Measurements from ENCODE around the gene NFU1. TPM values are rescaled to one million over a fixed set of nuclear protein-coding genes. Genes with fewer than 3 reads are reported as not detected.

NFU1 gene
- total RNA-seq, 1 donor from 2014 or later = 32.3 TPM

DNA sequence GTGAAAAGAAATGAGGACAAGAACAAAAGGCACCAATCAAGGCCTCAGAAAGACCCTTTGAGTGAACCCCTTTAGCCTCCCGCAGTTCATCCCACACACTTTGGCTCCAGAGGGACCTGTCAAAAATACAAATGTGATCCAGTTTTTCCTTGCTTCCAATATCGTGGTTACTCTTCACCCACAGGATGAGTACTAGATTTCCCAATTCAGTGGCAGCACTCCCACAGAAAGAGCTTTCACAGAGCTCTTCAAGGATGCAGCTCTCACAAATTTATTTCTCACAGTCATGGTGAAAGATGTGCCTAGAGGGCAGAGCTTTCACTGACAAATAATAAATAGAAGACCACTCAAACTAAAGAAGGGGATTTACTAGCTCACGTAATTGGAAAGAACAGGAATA lies 47.2 kb downstream of the NFU1 start:
- intact Hi-C loops (cut with micrococcal nuclease) = no loop called here
- peaks cover 11% of the 10 kb centered on the region for H3K36me3 Mint-ChIP-seq (ENCODE audit: low read depth)
- peaks cover 25% of the 10 kb centered on the region for H3K4me1 Mint-ChIP-seq
- H3K9me3 Mint-ChIP-seq = peaks cover 3% of the 10 kb centered on the region
- no peak overlapping the region for H3K27ac Mint-ChIP-seq
- no peak overlapping the region for H3K4me3 Mint-ChIP-seq
- DNase-seq = no peak
- H3K27me3 Mint-ChIP-seq = no peaks in the 10 kb centered on the region

DNA sequence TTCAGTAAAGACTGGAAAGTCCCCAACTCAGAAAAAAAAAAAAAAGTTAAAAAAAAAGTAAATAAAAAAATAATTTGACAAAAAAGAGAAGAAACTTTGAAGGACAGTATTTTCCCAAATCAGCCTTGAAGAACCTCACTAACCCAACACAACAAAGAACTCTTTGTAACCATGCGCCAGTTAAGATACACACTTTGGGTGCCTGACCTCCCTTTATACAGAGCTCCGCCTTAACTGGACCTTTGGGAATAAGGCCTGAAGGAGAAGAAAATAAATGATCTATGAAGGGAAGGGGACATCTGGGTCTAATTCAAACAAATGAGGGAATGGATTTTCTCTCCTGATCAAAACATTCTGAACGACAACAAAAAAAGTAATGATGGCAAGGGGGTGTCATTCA lies 48.0 kb downstream of the NFU1 start:
- Mint-ChIP-seq H3K27ac (no peak overlapping the region), H3K4me3 (no peak overlapping the region), H3K27me3 (no peaks in the 10 kb centered on the region), H3K36me3 (ENCODE audit: low read depth) (peaks cover 5% of the 10 kb centered on the region), H3K4me1 (peaks cover 26% of the 10 kb centered on the region), H3K9me3 (no peaks in the 10 kb centered on the region)
- DNase-seq = no peak
- intact Hi-C loops (cut with micrococcal nuclease) = loop anchor here (10.0 kb wide), 1 partner anchor 924 kb away; the partner anchor contains the start of genes APLF and FBXO48

GRCh38 chr2:69387770-69388481 lies 49.3 kb downstream of the NFU1 start:
- peaks cover 33% of the 10 kb centered on the region for H3K4me1 Mint-ChIP-seq

DNA sequence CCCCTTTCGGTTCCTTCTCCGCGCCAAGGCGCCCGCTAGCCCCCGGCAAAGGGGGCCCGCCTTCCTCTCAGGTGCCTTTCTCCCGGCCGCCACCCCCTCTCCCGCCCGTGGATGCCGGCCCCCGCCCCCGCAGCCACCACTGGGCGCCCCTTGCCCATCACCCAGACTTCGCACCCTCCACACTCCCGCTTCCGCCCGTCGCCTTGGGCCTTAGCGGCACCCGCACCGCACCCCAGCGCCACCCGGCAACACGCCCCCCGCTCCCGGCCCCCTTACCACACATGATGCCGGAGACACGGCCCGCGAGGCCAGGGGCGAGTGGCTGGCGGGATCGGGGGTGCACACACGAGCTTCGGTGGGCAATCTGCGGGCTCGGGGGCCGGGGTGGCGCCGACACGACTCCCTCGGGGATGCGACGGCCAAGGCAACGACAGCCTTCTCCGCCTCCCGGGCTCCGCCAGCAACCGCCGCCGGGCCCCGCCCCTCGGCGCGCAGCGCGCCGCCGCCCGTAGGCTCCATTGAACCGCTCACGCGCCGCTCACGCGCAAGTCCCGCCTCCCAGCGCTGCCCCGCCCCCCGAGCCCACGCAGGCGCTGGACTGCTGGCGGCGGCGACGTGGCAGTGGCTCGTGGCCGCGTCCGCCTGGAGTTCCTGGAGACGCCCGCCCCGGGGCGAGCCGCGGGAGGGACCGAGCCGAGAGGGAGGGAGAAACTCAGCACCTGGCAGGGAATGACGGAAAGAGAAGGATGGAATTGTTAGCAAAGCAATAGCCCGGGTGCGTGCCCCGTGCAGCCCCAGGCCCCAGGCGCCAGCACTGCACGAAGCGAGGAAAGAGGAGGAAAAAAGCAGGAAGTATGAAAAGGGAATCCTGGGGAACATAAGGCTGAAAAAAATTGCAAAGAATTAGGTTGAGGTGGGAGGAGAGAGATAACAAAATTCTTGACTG lies 50.2 kb downstream of the NFU1 start, which contains the start of gene GFPT1:
Gene GFPT1 (minus strand): TSS at position 439 of the 946 bp plus-strand sequence. CDS start 156 bp downstream, at position 283.
- no peaks in the 10 kb centered on the region for H3K9me3 Mint-ChIP-seq
- peak within 1 kb of the TSS; percentile 98 for H3K4me3 Mint-ChIP-seq
- peak; percentile 99 for DNase-seq
- peaks cover 8% of the 10 kb centered on the region for H3K36me3 Mint-ChIP-seq (ENCODE audit: low read depth)
- peaks cover 40% of the 10 kb centered on the region for H3K4me1 Mint-ChIP-seq
- intact Hi-C loops (cut with micrococcal nuclease) = loop anchor here (1.0 to 10.0 kb wide), 6 partner anchors 12 to 922 kb away; partner anchors contain the start of genes APLF, FBXO48, GMCL1 and NFU1
- no peaks in the 10 kb centered on the region for H3K27me3 Mint-ChIP-seq
- H3K27ac Mint-ChIP-seq = peak within 1 kb of the TSS; percentile 95

More at GRCh38 chr2:69387770-69388481, 49.3 kb downstream of the NFU1 start:
- no peak for DNase-seq
- Mint-ChIP-seq H3K9me3 (no peaks in the 10 kb centered on the region), H3K27ac (peak overlapping the region; percentile 95), H3K36me3 (ENCODE audit: low read depth) (peaks cover 2% of the 10 kb centered on the region), H3K27me3 (no peaks in the 10 kb centered on the region), H3K4me3 (peak overlapping the region; percentile 98)
- intact Hi-C loops (cut with micrococcal nuclease) = loop anchor here (1.0 to 10.0 kb wide), 5 partner anchors 49 to 923 kb away; partner anchors contain the start of genes APLF, FBXO48, GMCL1 and NFU1

GRCh38 chr2:69386360-69386759 lies 50.9 kb downstream of the NFU1 start:
- Mint-ChIP-seq H3K9me3 (no peaks in the 10 kb centered on the region), H3K4me3 (peak overlapping the region; percentile 98), H3K4me1 (peaks cover 43% of the 10 kb centered on the region), H3K27ac (peak overlapping the region; percentile 95), H3K27me3 (no peaks in the 10 kb centered on the region), H3K36me3 (ENCODE audit: low read depth) (peaks cover 10% of the 10 kb centered on the region)
- intact Hi-C loops (cut with micrococcal nuclease) = loop anchor here (1.0 to 10.0 kb wide), 4 partner anchors 11 to 922 kb away; partner anchors contain the start of genes APLF, FBXO48 and TIA1
- no peak for DNase-seq

DNA sequence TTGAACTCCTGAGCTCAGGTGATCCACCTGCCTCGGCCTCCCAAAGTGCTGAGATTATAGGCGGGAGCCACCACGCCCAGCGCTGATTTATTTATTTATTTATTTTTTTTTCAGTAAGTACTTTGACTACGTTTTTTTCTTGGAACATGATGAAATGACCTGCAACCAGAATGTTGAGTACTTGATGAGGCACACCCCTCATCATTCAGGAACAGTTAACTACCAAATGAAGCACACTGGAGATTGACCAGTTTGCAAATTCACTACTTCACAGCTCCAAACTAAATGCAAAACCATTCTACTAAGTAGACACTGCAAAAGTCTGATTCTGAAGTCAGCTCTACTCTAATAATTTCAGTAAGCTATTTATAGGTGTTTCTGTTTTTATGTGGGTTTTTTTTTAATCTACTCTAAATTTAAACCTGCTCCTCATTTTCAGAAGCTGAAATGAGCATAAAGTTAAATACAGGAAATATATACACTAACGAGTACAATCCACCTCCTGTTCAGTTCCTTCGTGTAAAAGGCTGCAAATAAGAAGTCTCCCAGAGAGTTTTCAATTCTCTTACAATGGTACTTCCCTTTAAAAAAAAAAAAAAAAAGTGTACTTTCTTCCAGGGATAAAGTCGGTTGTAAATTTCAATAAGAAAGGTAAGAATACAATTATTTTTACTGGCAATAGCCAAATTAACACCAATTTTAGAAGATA lies 51.6 kb downstream of the NFU1 start:
- no peaks in the 10 kb centered on the region for H3K9me3 Mint-ChIP-seq
- H3K27me3 Mint-ChIP-seq = no peaks in the 10 kb centered on the region
- DNase-seq = no peak
- H3K4me1 Mint-ChIP-seq = peaks cover 48% of the 10 kb centered on the region
- peak overlapping the region; percentile 20 for H3K27ac Mint-ChIP-seq
- peaks cover 14% of the 10 kb centered on the region for H3K36me3 Mint-ChIP-seq (ENCODE audit: low read depth)
- peak overlapping the region; percentile 98 for H3K4me3 Mint-ChIP-seq
- intact Hi-C loops (cut with micrococcal nuclease) = loop anchor here (1.0 to 10.0 kb wide), 4 partner anchors 10 to 921 kb away; partner anchors contain the start of genes APLF, FBXO48 and TIA1

DNA sequence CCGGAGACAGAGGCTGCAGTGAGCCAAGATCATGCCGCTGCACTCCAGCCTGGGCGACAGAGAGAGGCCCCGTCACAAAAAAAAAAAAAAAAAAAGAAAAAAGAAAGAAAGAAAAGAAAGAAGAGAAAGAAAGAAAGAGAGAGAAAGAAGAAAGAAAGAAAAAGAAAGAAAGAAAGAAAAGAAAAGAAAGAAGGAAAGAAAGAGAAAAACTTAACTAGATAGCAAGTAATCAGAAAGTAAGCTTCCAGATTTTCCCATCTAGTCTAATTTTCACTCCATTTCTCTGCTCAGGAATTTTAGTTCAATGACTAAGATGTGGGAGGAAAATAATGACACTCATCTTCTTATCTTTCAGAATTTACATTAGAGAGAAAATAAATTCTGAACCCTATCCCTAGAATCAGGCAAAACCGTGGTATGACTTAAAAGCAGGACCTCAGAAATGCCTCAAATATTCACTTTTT lies 52.6 kb downstream of the NFU1 start:
- Mint-ChIP-seq H3K27ac (no peak overlapping the region), H3K4me1 (peaks cover 49% of the 10 kb centered on the region), H3K27me3 (no peaks in the 10 kb centered on the region), H3K36me3 (ENCODE audit: low read depth) (peaks cover 16% of the 10 kb centered on the region), H3K9me3 (no peaks in the 10 kb centered on the region), H3K4me3 (no peak overlapping the region)
- intact Hi-C loops (cut with micrococcal nuclease) = loop anchor here (10.0 kb wide), 1 partner anchor 920 kb away; the partner anchor contains the start of genes APLF and FBXO48
- DNase-seq = no peak

DNA sequence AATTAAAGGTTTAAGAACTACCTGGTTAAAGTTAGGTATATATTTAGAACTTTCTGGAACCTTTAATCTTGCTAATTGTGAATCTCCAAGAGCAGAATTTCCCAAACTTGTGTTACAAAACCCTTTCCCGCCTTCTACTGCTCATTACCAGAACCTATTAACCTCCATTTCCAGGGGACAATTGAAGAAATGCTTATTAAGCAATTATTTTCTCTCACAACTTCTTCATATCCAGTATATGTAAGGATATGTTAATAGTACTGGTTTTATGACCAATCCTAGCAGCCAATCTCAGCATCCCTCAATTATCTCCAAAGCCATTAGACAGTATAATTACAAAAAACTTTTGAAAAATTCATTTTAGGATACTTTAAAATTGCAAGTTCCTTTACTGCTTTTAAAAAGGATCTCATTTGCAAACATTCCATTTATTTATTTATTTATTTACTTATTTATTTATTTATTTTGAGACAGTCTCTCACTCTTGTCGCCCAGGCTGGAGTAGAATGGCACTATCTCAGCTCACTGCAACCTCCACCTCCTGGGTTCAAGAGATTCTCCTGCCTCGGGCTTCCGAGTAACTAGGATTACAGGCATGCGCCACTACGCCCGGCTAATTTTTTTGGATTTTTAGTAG lies 53.9 kb downstream of the NFU1 start:
- H3K27ac Mint-ChIP-seq = no peak overlapping the region
- no peaks in the 10 kb centered on the region for H3K9me3 Mint-ChIP-seq
- no peaks in the 10 kb centered on the region for H3K27me3 Mint-ChIP-seq
- no peak overlapping the region for H3K4me3 Mint-ChIP-seq
- H3K36me3 Mint-ChIP-seq (ENCODE audit: low read depth) = peaks cover 16% of the 10 kb centered on the region
- intact Hi-C loops (cut with micrococcal nuclease) = loop anchor here (10.0 kb wide), 1 partner anchor 918 kb away; the partner anchor contains the start of genes APLF and FBXO48
- H3K4me1 Mint-ChIP-seq = peaks cover 48% of the 10 kb centered on the region
- no peak for DNase-seq

DNA sequence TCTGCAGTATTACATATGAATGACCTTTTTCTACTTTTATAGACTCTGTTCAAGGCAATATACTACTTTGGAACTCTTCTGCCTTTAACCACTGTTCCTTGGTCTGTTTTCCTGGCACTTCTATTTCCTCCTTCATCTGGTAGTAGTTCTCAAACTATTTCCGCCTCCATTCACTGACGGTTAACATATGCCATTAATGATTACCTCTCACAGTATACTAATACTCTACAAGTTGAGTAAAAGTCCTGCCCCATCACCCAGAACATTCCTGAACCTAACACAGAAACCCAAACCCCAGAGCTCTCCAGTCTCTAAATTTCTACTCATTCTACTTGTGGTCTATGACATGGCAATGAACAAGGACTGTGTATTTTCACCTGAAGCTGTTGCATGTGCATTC lies 54.7 kb downstream of the NFU1 start:
- DNase-seq = no peak
- H3K4me1 Mint-ChIP-seq = peaks cover 43% of the 10 kb centered on the region
- peak overlapping the region; percentile 1 for H3K27ac Mint-ChIP-seq
- peaks cover 16% of the 10 kb centered on the region for H3K36me3 Mint-ChIP-seq (ENCODE audit: low read depth)
- no peak overlapping the region for H3K4me3 Mint-ChIP-seq
- H3K9me3 Mint-ChIP-seq = no peaks in the 10 kb centered on the region
- no peaks in the 10 kb centered on the region for H3K27me3 Mint-ChIP-seq
- intact Hi-C loops (cut with micrococcal nuclease) = loop anchor here (10.0 kb wide), 1 partner anchor 918 kb away; the partner anchor contains the start of genes APLF and FBXO48

- intact Hi-C loops (cut with micrococcal nuclease) = loop anchor here (10.0 kb wide), 1 partner anchor 917 kb away; the partner anchor contains the start of genes APLF and FBXO48
Measured at GRCh38 chr2:69381337-69381737, 55.9 kb downstream of the NFU1 start.

DNA sequence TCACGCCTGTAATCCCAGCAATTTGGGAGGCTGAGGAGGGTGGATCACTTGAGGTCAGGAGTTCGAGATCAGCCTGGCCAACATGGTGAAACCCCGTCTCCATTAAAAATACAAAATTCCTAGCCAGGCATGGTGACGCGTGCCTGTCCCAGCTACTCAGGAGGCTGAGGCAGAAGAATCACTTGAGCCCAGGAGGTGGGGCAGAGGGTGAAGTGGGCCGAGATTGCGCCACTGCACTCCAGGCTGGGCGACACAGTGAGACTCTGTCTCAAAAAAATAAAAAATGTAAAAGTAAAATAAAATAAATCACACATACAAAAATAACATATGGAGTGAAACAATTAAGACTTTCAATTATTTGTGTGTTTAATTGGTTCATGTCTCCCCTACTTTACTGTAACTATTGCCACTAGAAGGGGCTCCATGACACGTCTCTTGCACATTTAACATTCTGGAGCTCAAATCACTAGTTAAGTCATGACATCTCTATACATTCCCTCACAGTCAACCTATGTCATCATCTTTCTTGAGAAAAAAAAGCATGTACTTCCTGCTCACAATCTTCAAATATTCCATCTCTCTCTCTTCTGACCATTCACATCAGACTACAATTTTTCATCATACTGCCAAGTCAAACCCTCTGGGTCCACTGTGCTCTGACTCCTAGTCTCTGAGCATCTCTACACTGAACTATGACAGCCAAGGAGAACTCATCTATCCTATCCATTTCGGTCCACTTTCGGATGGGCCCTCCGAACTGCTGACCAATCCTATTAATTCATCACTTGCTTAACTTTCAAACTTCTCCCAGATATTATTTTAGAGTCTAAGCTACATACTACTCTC lies 56.9 kb downstream of the NFU1 start:
- Mint-ChIP-seq H3K4me3 (no peak overlapping the region), H3K27me3 (no peaks in the 10 kb centered on the region), H3K27ac (peak overlapping the region; percentile 1), H3K36me3 (ENCODE audit: low read depth) (peaks cover 19% of the 10 kb centered on the region), H3K4me1 (peaks cover 42% of the 10 kb centered on the region), H3K9me3 (no peaks in the 10 kb centered on the region)
- intact Hi-C loops (cut with micrococcal nuclease) = loop anchor here (10.0 kb wide), 1 partner anchor 915 kb away; the partner anchor contains the start of genes APLF and FBXO48
- no peak for DNase-seq

More at GRCh38 chr2:69381337-69381737, 55.9 kb downstream of the NFU1 start:
- peaks cover 16% of the 10 kb centered on the region for H3K36me3 Mint-ChIP-seq (ENCODE audit: low read depth)
- H3K27ac Mint-ChIP-seq = peak overlapping the region; percentile 54
- no peak for DNase-seq
- H3K27me3 Mint-ChIP-seq = no peaks in the 10 kb centered on the region
- no peak overlapping the region for H3K4me3 Mint-ChIP-seq
- H3K4me1 Mint-ChIP-seq = peaks cover 42% of the 10 kb centered on the region
- no peaks in the 10 kb centered on the region for H3K9me3 Mint-ChIP-seq

DNA sequence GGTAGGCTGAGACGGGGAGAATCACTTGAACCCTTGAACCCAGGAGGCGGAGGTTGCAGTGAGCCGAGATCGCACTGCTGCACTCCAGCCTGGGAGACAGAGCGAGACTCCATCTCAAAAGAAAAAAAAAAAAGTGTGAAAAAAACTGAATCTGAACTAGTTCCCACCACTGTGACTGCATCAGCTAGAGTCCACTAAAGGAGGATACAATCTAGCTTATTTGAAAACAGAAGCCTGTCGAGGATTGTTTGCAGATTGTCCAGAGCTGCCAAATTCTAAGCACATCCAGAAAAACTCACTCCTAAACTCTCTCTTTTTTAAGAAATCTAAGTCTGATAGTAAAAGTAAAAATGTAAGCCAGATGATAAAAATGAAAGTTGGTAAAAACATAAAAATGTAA lies 60.8 kb downstream of the NFU1 start:
- intact Hi-C loops (cut with micrococcal nuclease) = loop anchor here (5.0 kb wide), 1 partner anchor 131 kb away; no protein-coding TSS in a partner anchor
- peaks cover 22% of the 10 kb centered on the region for H3K4me1 Mint-ChIP-seq
- no peaks in the 10 kb centered on the region for H3K27me3 Mint-ChIP-seq
- H3K4me3 Mint-ChIP-seq = no peak overlapping the region
- no peaks in the 10 kb centered on the region for H3K9me3 Mint-ChIP-seq
- peaks cover 17% of the 10 kb centered on the region for H3K36me3 Mint-ChIP-seq (ENCODE audit: low read depth)
- no peak for DNase-seq
- H3K27ac Mint-ChIP-seq = peak overlapping the region; percentile 15
